HG03095 (cell line): ENCODE data around the gene BEST3.
"Not testable (repeated sequence)": the region's sequence is repeated elsewhere in the genome, so short reads cannot be mapped to it uniquely, and the experiment has no call there.

Experiments used
- ATAC-seq: cut with Tn5 transposase; IDR thresholded peaks from one replicate; pipeline ENCODE4 v1.9.1; 2021; ENCODE audit warnings: moderate library complexity; ENCODE audit not compliant: unreplicated experiment

The BEST3 gene

GRCh38 chr12:69604275-69604674, 94.8 kb downstream of the BEST3 start:
- ATAC-seq = not testable (repeated sequence)
